HG02884 (cell line): ENCODE measurements around the gene SCAPER.

Experiments used
- ATAC-seq: cut with Tn5 transposase; IDR thresholded peaks from one replicate; pipeline ENCODE4 v1.9.1; 2021; ENCODE audit warnings: mild to moderate bottlenecking, moderate library complexity; ENCODE audit not compliant: unreplicated experiment

Gene SCAPER

GRCh38 chr15:76343313-76343996 is 561.7 kb downstream of the SCAPER start:
- no peak for ATAC-seq

GRCh38 chr15:76342382-76343201 is 562.5 kb downstream of the SCAPER start:
- ATAC-seq: no peak

GRCh38 chr15:76342058-76342381 is 563.1 kb downstream of the SCAPER start:
- no peak for ATAC-seq

- ATAC-seq: no peak
Measured at GRCh38 chr15:76341366-76342057, 563.6 kb downstream of the SCAPER start.

GRCh38 chr15:76340803-76341365 is 564.3 kb downstream of the SCAPER start:
- ATAC-seq: no peak

- no peak for ATAC-seq
Measured at GRCh38 chr15:76340198-76340802, 564.8 kb downstream of the SCAPER start.

- ATAC-seq: no peak
Measured at GRCh38 chr15:76339305-76340197, 565.6 kb downstream of the SCAPER start.

GRCh38 chr15:76338486-76339304 is 566.4 kb downstream of the SCAPER start:
- no peak for ATAC-seq

GRCh38 chr15:76337696-76338485 is 567.2 kb downstream of the SCAPER start:
- no peak for ATAC-seq

- ATAC-seq: no peak
Measured at GRCh38 chr15:76337059-76337695, 568.0 kb downstream of the SCAPER start.

- no peak for ATAC-seq
Measured at GRCh38 chr15:76336254-76337058, 568.7 kb downstream of the SCAPER start, which contains the start of gene ISL2. ISL2 (plus strand) TSS chr15:76336773; CDS start chr15:76336884, 111 bp downstream.

- ATAC-seq: no peak
Measured at GRCh38 chr15:76335307-76336253, 569.6 kb downstream of the SCAPER start.

- ATAC-seq: no peak
Measured at GRCh38 chr15:76334438-76335306, 570.5 kb downstream of the SCAPER start.

- no peak for ATAC-seq
Measured at GRCh38 chr15:76333720-76334437, 571.3 kb downstream of the SCAPER start.
